HCT116 (cell line): Measurements from ENCODE around the gene CDYL2. TPM values are rescaled to one million over a fixed set of nuclear protein-coding genes. Genes with fewer than 3 reads are reported as not detected.

Source experiments
- ATAC-seq: fragments of 200-7000 bp; cut with Tn5 transposase; 2 replicates; pipeline ENCODE4 v1.9.1; 2020; ENCODE audit warnings: mild to moderate bottlenecking, moderate library complexity
- BruUV-seq: library from RNA; stranded (reverse); fragments of 400-500 nt; replicated peaks from 2 replicates; lab custom pipeline; 2021; lab: Mats Ljungman, UMichigan
- CTCF ChIA-PET: fragments of 300-600 bp; sonication (Branson Sonifier 250); formaldehyde crosslinking; loops from one replicate; lab custom pipeline; 2021; ENCODE audit warnings: antibody characterized with exemption; lab: Charles Lee
- POLR2A ChIA-PET: fragments of 300-600, 350-600 bp; sonication (Branson Sonifier 250); formaldehyde crosslinking; loops from one replicate; lab custom pipeline; 2021; ENCODE audit warnings: antibody characterized with exemption; lab: Charles Lee
- RAD21 ChIA-PET, 2 experiments: fragments of 300-600 bp; sonication (Branson Sonifier 250); formaldehyde crosslinking; loops; one replicate each; lab custom pipeline; 2023; ENCODE audit warnings: low total read pairs in 2 of 2; ENCODE audit not compliant: uncharacterized antibody in 2 of 2, unreplicated experiment in 2 of 2, low non-redundant PET in 1 of 2; lab: Charles Lee
- DNase-seq: peaks from one replicate; pipeline ENCODE4 v3.0.0-alpha.2; 2010; ENCODE audit warnings: low read depth, low spot score
- H2AFZ ChIP-seq: fragments of 200-600 bp; shearing (Covaris generic), sonication (generic); 2 replicates; pipeline ENCODE4 v1.6.1; 2017; ENCODE audit warnings: low read depth, mixed run types, mixed read lengths, antibody characterized with exemption, low read length; ENCODE audit not compliant: poor library complexity, severe bottlenecking
- H3K27ac ChIP-seq: 2 replicates; pipeline ENCODE4 v1.5.1; 2012; ENCODE audit warnings: low read depth, low read length
- H3K27me3 ChIP-seq: fragments of 200-600 bp; sonication (generic); 2 replicates; pipeline ENCODE4 v1.6.1; 2016; ENCODE audit warnings: mixed run types, low read length, mixed read lengths; ENCODE audit not compliant: insufficient read depth
- H3K36me3 ChIP-seq, 2 experiments: fragments of 200-500 bp in 1 of 2; fragments of 200-600 bp in 1 of 2; sonication (Bioruptor generic) in 1 of 2; sonication (generic) in 1 of 2; 2 replicates each; pipeline versions ENCODE4 v1.5.1 to v1.6.1; 2014 to 2016; ENCODE audit warnings: low read length in 2 of 2, inconsistent platforms in 1 of 2, mixed read lengths in 1 of 2, mixed run types in 1 of 2; ENCODE audit not compliant: insufficient read depth in 2 of 2, control insufficient read depth in 1 of 2
- H3K4me1 ChIP-seq, 2 experiments: fragments of 200-600 bp in 1 of 2; sonication (generic) in 1 of 2; 2 replicates each; pipeline versions ENCODE4 v1.5.1 to v1.6.1; 2012 to 2017; ENCODE audit warnings: low read length in 2 of 2, inconsistent platforms in 1 of 2, mild to moderate bottlenecking in 1 of 2, mixed read lengths in 1 of 2, mixed run types in 1 of 2, moderate library complexity in 1 of 2; ENCODE audit not compliant: insufficient read depth in 2 of 2, control insufficient read depth in 1 of 2
- H3K4me2 ChIP-seq: fragments of 200-600 bp; sonication (generic); 2 replicates; pipeline ENCODE4 v1.6.1; 2017; ENCODE audit warnings: mixed run types, low read length, mixed read lengths
- H3K4me3 ChIP-seq, 2 experiments: fragments of 200-600 bp in 1 of 2; sonication (generic) in 1 of 2; replicated peaks in 1 of 2; 2 replicates each; pipeline ENCODE4 v1.5.1; 2011 to 2016; ENCODE audit warnings: low read length in 2 of 2, control low read depth in 1 of 2, low read depth in 1 of 2, mild to moderate bottlenecking in 1 of 2, mixed read lengths in 1 of 2, mixed run types in 1 of 2
- H3K79me2 ChIP-seq: fragments of 200-600 bp; sonication (generic); 2 replicates; pipeline ENCODE4 v1.6.1; 2017; ENCODE audit warnings: mild to moderate bottlenecking, mixed run types, low read length, moderate library complexity, mixed read lengths; ENCODE audit not compliant: insufficient read depth
- H3K9ac ChIP-seq: fragments of 200-600 bp; sonication (generic); 2 replicates; pipeline ENCODE4 v1.6.1; 2016; ENCODE audit warnings: low read length, mixed read lengths
- H3K9me2 ChIP-seq: fragments of 200-600 bp; sonication (generic), shearing (Covaris generic); 2 replicates; pipeline ENCODE4 v1.6.1; 2017; ENCODE audit warnings: mixed run types, mild to moderate bottlenecking, moderate library complexity; ENCODE audit not compliant: insufficient read depth
- H3K9me3 ChIP-seq, 2 experiments: fragments of 200-500 bp in 1 of 2; fragments of 200-600 bp in 1 of 2; sonication (Bioruptor generic) in 1 of 2; sonication (generic) in 1 of 2; 2 replicates each; pipeline ENCODE4 v1.6.1; 2014 to 2017; ENCODE audit warnings: low read length in 2 of 2, mixed read lengths in 2 of 2, inconsistent platforms in 1 of 2, low read depth in 1 of 2, mild to moderate bottlenecking in 1 of 2, mixed run types in 1 of 2, moderate library complexity in 1 of 2; ENCODE audit not compliant: control insufficient read depth in 1 of 2, insufficient read depth in 1 of 2
- H4K20me1 ChIP-seq: fragments of 200-600 bp; sonication (generic), shearing (Covaris generic); 2 replicates; pipeline ENCODE4 v1.6.1; 2017; ENCODE audit warnings: mixed run types, mild to moderate bottlenecking, moderate library complexity; ENCODE audit not compliant: insufficient read depth
- ATF3 ChIP-seq: IDR thresholded peaks from 2 replicates; pipeline ENCODE4 v1.6.1; 2012
- CEBPB ChIP-seq: IDR thresholded peaks from 2 replicates; pipeline ENCODE4 v1.6.1; 2012; ENCODE audit warnings: low read depth
- ELF1 ChIP-seq: IDR thresholded peaks from 2 replicates; pipeline ENCODE4 v1.6.1; 2012; ENCODE audit warnings: low read depth, borderline replicate concordance
- EZH2 ChIP-seq: fragments of 200-600 bp; sonication (generic); IDR thresholded peaks from 2 replicates; pipeline ENCODE4 v1.6.1; 2017; ENCODE audit warnings: antibody characterized with exemption, mixed run types
- FOSL1 ChIP-seq: IDR thresholded peaks from 2 replicates; pipeline ENCODE4 v1.6.1; 2012; ENCODE audit warnings: low read depth
- JUND ChIP-seq: IDR thresholded peaks from 2 replicates; pipeline ENCODE4 v1.6.1; 2012
- POLR2AphosphoS5 ChIP-seq: IDR thresholded peaks from 2 replicates; pipeline ENCODE4 v1.6.1; 2011; ENCODE audit warnings: mild to moderate bottlenecking, low read depth, low read length, moderate library complexity
- RAD21 ChIP-seq: IDR thresholded peaks from 2 replicates; pipeline ENCODE4 v1.6.1; 2012; ENCODE audit warnings: low read depth, mild to moderate bottlenecking
- SP1 ChIP-seq: IDR thresholded peaks from 2 replicates; pipeline ENCODE4 v1.6.1; 2012; ENCODE audit warnings: low read depth
- TCF7L2 ChIP-seq: IDR thresholded peaks from 2 replicates; pipeline ENCODE4 v1.7.0; 2011; ENCODE audit warnings: borderline replicate concordance, inconsistent platforms; ENCODE audit not compliant: insufficient read depth, insufficient read length; ENCODE audit errors: extremely low read depth
- ZFX ChIP-seq: fragments of 450-650 bp; IDR thresholded peaks from 2 replicates; pipeline ENCODE4 v1.6.1; 2017
- ZNF274 ChIP-seq: fragments of 200-500 bp; sonication (Bioruptor generic); IDR thresholded peaks from 2 replicates; pipeline ENCODE4 v1.6.1; 2014; ENCODE audit warnings: mild to moderate bottlenecking, low read depth, low read length, inconsistent platforms
- intact Hi-C: fragments of 100-400 bp; cut with micrococcal nuclease; formaldehyde crosslinking; loops from 2 replicates; pipeline ENCODE4 v1.10.0; 2022
- total RNA-seq: library from RNA; stranded (reverse); gene quantifications from one replicate; pipeline ENCODE4 v1.2.1, GENCODE V29; 2021; ENCODE audit not compliant: unreplicated experiment

Gene CDYL2
- total RNA-seq, 1 experiment from 2014 or later: 0.10 TPM

GRCh38 chr16:80700558-80700957 is 103.8 kb downstream of the CDYL2 start:
- CTCF ChIA-PET: no interaction called here
- intact Hi-C loops: no loop called here
- no peak overlapping the region for H3K4me2 ChIP-seq
- no peak overlapping the region for H2AFZ ChIP-seq
- no peaks in the 10 kb centered on the region for H3K4me1 ChIP-seq
- POLR2A ChIA-PET: no interaction called here
- H4K20me1 ChIP-seq: no peaks in the 10 kb centered on the region
- H3K9me3 ChIP-seq: no peaks in the 10 kb centered on the region; a peak in 2 of 4 replicates
- H3K36me3 ChIP-seq: no peaks in the 10 kb centered on the region
- no peak overlapping the region for H3K4me3 ChIP-seq
- H3K27ac ChIP-seq: no peak overlapping the region
- no peaks in the 10 kb centered on the region for H3K9me2 ChIP-seq
- BruUV-seq: no TSS peak
- no peak for ATAC-seq
- no peak for TF ChIP-seq ZNF274
- TF ChIP-seq TCF7L2: no peak
- no peak for TF ChIP-seq FOSL1
- no peak for TF ChIP-seq ZFX
- H3K9ac ChIP-seq: no peak overlapping the region
- RAD21 ChIA-PET: no interaction called here
- H3K79me2 ChIP-seq: no peaks in the 10 kb centered on the region
- DNase-seq: no peak
- H3K27me3 ChIP-seq: no peaks in the 10 kb centered on the region

- intact Hi-C loops: no loop called here
These were observed 109.4 kb downstream of the CDYL2 start for GRCh38 chr16:80695020-80695419.

More at GRCh38 chr16:80695020-80695419, 109.4 kb downstream of the CDYL2 start:
- Histone ChIP-seq H4K20me1 (no peaks in the 10 kb centered on the region), H3K36me3 (no peaks in the 10 kb centered on the region), H3K4me1 (no peaks in the 10 kb centered on the region), H3K27ac (no peak overlapping the region), H3K27me3 (no peaks in the 10 kb centered on the region), H2AFZ (no peak overlapping the region), H3K9me2 (no peaks in the 10 kb centered on the region), H3K4me2 (no peak overlapping the region), H3K4me3 (no peak overlapping the region), H3K79me2 (no peaks in the 10 kb centered on the region)
- RAD21 ChIA-PET: no interaction called here
- no TSS peak for BruUV-seq
- POLR2A ChIA-PET: no interaction called here
- CTCF ChIA-PET: no interaction called here
- DNase-seq: no peak
- TF ChIP-seq FOSL1 (no peak), ATF3 (no peak), POLR2AphosphoS5 (no peak), ELF1 (no peak), SP1 (no peak), JUND (no peak), ZFX (no peak), CEBPB (no peak), RAD21 (no peak), EZH2 (no peak)
- TF ChIP-seq, all 23 proteins: peak for 0
- ATAC-seq: no peak
- no peaks in the 10 kb centered on the region; a peak in 2 of 4 replicates for H3K9me3 ChIP-seq
- H3K9ac ChIP-seq: no peak overlapping the region
